GM23248 (cell line): ENCODE measurements around the gene CROCC2.

ENCODE experiments used
- EZH2 ChIP-seq: fragments of 200-600 bp; sonication (generic); IDR thresholded peaks from 2 replicates; pipeline ENCODE4 v1.6.1; 2018; ENCODE audit warnings: antibody characterized with exemption, mild to moderate bottlenecking; ENCODE audit not compliant: insufficient read depth, poor library complexity, severe bottlenecking
- EZH2phosphoT487 ChIP-seq: fragments of 200-600 bp; sonication (generic); IDR thresholded peaks from 2 replicates; pipeline ENCODE4 v1.6.1; 2018; ENCODE audit warnings: antibody characterized with exemption, moderate library complexity, mild to moderate bottlenecking, low read depth; ENCODE audit not compliant: insufficient read depth

DNA sequence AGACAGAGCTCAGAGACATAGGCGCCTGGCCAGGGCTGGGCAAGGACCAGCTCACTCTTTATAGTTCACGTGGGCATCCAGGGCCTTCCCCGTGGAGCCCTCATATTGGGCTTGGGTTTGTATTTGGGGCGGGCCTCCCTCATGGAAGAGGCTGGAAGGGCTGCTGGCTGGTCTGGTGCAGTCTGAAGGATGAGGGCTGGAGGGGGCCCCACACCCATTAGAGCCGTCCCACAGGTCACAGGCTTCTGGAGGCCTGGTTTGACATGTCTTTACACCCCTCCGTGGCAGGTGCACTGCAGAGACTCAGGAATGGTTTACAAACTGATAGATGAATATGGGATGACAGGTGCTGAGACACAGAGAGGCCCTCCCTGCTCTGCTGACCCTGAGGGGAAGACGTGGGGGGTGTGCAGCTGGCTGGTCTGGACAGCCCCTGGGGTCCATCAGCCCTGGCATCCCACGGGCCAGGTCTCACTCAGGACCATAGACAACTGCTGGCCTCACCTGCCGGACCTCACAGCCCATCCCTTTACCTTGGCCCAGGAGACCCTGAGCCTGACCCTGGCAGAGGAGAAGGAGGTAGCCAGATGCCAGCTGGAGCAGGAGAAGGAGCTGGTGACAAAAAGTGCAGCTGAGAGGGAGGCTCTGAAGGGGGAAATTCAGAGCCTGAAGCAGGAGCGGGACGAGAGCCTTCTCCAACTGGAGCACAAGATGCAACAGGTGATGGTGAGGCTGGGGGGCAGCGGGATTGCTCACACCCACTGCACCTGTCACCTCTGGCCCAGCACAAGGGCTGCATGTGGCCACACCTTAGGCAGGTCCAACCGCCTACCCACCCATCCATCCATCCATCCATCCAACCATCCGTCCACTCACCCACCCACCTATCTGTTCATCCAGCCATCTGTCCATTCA, 43.9 kb downstream of the CROCC2 start:
- TF ChIP-seq EZH2 (no peak), EZH2phosphoT487 (no peak)
